Endothelial cell of umbilical vein (primary cell): ENCODE data around the gene COX7A1.

Source experiments
- EZH2 ChIP-seq: IDR thresholded peaks from 2 replicates; pipeline ENCODE4 v1.6.1; 2012; ENCODE audit warnings: borderline replicate concordance, low read depth, mild to moderate bottlenecking, moderate library complexity, low read length, inconsistent platforms; ENCODE audit not compliant: severe bottlenecking
- POLR2A ChIP-seq: IDR thresholded peaks from 2 replicates; pipeline ENCODE4 v1.6.1; 2012; ENCODE audit warnings: low read depth, mild to moderate bottlenecking, control low read depth, low read length
- POLR2AphosphoS5 ChIP-seq: IDR thresholded peaks from 2 replicates; pipeline ENCODE4 v1.6.1; 2012; ENCODE audit warnings: low read depth, mild to moderate bottlenecking, control low read depth, low read length, moderate library complexity; ENCODE audit not compliant: insufficient read depth
- TF ChIP-seq, protein P1 (sequence below), 2 donors: IDR thresholded peaks; 1 replicate in 1 of 2; 2 replicates in 1 of 2; pipeline ENCODE4 v1.5.1; 2011; ENCODE audit warnings: low read length in 2 of 2, mild to moderate bottlenecking in 2 of 2, moderate library complexity in 2 of 2, control low read depth in 1 of 2, inconsistent platforms in 1 of 2, low read depth in 1 of 2; ENCODE audit not compliant: insufficient read depth in 1 of 2; ENCODE audit errors: extremely low read depth in 1 of 2

DNA sequence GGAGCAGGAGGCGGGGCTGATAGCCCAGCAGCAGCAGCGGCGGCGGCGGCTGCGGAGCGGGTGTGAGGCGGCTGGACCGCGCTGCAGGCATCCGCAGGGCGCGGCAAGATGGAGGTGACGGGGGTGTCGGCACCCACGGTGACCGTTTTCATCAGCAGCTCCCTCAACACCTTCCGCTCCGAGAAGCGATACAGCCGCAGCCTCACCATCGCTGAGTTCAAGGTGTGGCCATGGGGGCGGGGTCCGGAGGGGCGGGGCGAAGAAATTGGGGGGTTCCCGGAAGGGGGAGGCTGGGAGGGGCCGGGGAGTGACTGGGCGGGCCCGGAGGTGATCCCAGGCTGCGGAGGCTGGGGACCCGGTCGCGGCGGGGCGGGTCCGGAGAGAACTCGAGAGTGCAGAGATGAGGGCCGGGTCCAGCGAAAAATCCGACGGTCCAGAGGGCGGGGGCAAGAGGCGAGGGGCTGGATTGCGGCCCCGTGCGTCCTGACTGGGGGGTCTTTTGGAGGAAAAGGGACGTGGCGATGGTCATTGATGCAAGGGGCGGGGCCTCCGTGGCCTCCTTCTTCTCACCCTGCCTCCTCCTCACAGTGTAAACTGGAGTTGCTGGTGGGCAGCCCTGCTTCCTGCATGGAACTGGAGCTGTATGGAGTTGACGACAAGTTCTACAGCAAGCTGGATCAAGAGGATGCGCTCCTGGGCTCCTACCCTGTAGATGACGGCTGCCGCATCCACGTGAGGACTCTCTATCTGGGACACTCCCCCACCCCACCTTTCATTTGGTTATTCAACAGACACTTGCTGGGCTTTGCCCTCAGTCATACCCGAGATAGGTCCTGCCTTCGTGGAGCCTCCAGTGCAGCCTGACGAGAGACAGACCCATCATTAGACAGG is 36.5 kb downstream of the COX7A1 start, which contains the start of gene TBCB:
- TF ChIP-seq, protein P1, sequence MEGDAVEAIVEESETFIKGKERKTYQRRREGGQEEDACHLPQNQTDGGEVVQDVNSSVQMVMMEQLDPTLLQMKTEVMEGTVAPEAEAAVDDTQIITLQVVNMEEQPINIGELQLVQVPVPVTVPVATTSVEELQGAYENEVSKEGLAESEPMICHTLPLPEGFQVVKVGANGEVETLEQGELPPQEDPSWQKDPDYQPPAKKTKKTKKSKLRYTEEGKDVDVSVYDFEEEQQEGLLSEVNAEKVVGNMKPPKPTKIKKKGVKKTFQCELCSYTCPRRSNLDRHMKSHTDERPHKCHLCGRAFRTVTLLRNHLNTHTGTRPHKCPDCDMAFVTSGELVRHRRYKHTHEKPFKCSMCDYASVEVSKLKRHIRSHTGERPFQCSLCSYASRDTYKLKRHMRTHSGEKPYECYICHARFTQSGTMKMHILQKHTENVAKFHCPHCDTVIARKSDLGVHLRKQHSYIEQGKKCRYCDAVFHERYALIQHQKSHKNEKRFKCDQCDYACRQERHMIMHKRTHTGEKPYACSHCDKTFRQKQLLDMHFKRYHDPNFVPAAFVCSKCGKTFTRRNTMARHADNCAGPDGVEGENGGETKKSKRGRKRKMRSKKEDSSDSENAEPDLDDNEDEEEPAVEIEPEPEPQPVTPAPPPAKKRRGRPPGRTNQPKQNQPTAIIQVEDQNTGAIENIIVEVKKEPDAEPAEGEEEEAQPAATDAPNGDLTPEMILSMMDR (IDR thresholded peaks at IDR 0.05; ENCODE audit: extremely low read depth in 1 of 2, insufficient read depth in 1 of 2, low read depth in 1 of 2, low read length in 2 of 2), result no peak
- TF ChIP-seq EZH2 (no peak), POLR2AphosphoS5 (no peak), POLR2A (peak; percentile 53)
